Aorta (tissue), 5 donors: ENCODE data around the gene MYO3B. TPM values are rescaled to one million over a fixed set of nuclear protein-coding genes. Genes with fewer than 3 reads are reported as not detected.

Experiments
- ATAC-seq: fragments of 200-7000 bp; cut with Tn5 transposase; one replicate; pipeline ENCODE4 v1.9.1; 2022; ENCODE audit warnings: moderate library complexity; ENCODE audit not compliant: low FRiP score
- DNase-seq, 2 donors: peaks; one replicate each; pipeline ENCODE4 v3.0.0-alpha.2; 2020
- H3K27ac ChIP-seq, 2 donors: one replicate each; pipeline ENCODE4 v1.5.1; 2013; ENCODE audit warnings: low read length in 2 of 2, mild to moderate bottlenecking in 2 of 2, moderate library complexity in 2 of 2, control low read depth in 1 of 2, inconsistent platforms in 1 of 2, low read depth in 1 of 2
- H3K27me3 ChIP-seq, 2 donors: one replicate each; pipeline ENCODE4 v1.6.1; 2013; ENCODE audit warnings: control low read depth in 1 of 2, low read length in 1 of 2, mild to moderate bottlenecking in 1 of 2, moderate library complexity in 1 of 2; ENCODE audit not compliant: insufficient read depth in 2 of 2, control insufficient read depth in 1 of 2
- H3K36me3 ChIP-seq, 2 donors: one replicate each; pipeline ENCODE4 v1.6.1; 2013; ENCODE audit warnings: control low read depth in 1 of 2, low read length in 1 of 2, mild to moderate bottlenecking in 1 of 2; ENCODE audit not compliant: insufficient read depth in 2 of 2, control insufficient read depth in 1 of 2
- H3K4me1 ChIP-seq, 2 donors: one replicate each; pipeline ENCODE4 v1.6.1; 2013; ENCODE audit warnings: low read length in 2 of 2, control low read depth in 1 of 2, mild to moderate bottlenecking in 1 of 2, moderate library complexity in 1 of 2; ENCODE audit not compliant: insufficient read depth in 2 of 2, control insufficient read depth in 1 of 2
- H3K4me3 ChIP-seq, 2 donors: one replicate each; pipeline ENCODE4 v1.5.1; 2013; ENCODE audit warnings: low read length in 2 of 2, control low read depth in 1 of 2, mild to moderate bottlenecking in 1 of 2
- H3K9me3 ChIP-seq: one replicate; pipeline ENCODE4 v1.6.1; 2013; ENCODE audit warnings: mild to moderate bottlenecking, low read length; ENCODE audit not compliant: control insufficient read depth
- WGBS, 2 donors: extraction: QIAGEN DNeasy Blood & Tissue Kit; methylation state at CpG; one replicate each; pipeline ENCODE4 v1.1.7; 2013; 5-methylcytosine and 5-hydroxymethylcytosine counted together
- intact Hi-C, 2 donors: fragments of 100-400 bp; cut with DNase I; formaldehyde crosslinking; loops; one replicate each; pipeline versions ENCODE4 v1.14.2 to v1.15.0; 2022
- polyA plus RNA-seq, 2 donors: library from polyadenylated mRNA; stranded (reverse); fragments of 200-250 nt; gene quantifications; one replicate each; pipeline ENCODE4 v1.2.3, GENCODE V29; 2013
- total RNA-seq, 2 donors: library from RNA; stranded (reverse); fragmentation: NEBNext Ultra II Directional; extraction: Animal tissue kit (Norgen Biotek cat#: 25700); gene quantifications; one replicate each; pipeline ENCODE4 v1.2.1, GENCODE V29; 2021
- donor health status: healthy with polysubstance abuse.
- donor health status: Bipolar disorder and iron deficiency.
- donor health status: DM: no; HTN: no; CAD: no.
- donor health status: DM: no; HTN: no; CAD: no.
- donor health status: DM: yes; HTN: yes; CAD: no.

MYO3B gene
- total and polyA plus RNA-seq, 4 donors = 0.05 to 0.32 TPM; not detected in 2

DNA sequence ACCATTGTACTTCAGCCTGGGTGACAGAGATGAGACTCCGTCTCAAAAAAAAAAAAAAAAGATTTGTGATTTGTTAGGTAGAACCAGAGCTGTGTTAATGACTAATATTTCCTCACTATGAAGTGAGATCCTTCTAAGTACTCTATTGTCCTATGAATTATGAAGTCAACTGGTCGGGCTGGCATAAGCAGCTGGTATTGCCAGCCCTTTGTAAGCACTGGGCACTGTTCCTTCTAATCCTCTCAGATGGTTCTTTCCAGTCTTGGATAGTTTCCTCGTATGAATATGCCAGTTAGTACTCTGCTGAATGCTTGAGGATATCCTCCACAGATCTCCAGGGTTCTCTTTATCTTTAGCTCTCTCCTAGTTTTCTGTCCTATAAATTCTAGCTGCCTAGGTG is 314.1 kb downstream of the MYO3B start:
- peaks cover 0 to 3% of the 10 kb centered on the region in 2 donors for H3K27me3 ChIP-seq
- H3K27ac ChIP-seq = no peak overlapping the region
- H3K36me3 ChIP-seq = no peaks in the 10 kb centered on the region
- H3K4me3 ChIP-seq = no peak overlapping the region
- DNase-seq (no peak), ATAC-seq (no peak)
- H3K9me3 ChIP-seq = no peaks in the 10 kb centered on the region
- 47 to 50% methylated on average over 3 of the region's 3 CpGs for WGBS, 2 donors
- no peaks in the 10 kb centered on the region for H3K4me1 ChIP-seq
- intact Hi-C loops = no loop called here

DNA sequence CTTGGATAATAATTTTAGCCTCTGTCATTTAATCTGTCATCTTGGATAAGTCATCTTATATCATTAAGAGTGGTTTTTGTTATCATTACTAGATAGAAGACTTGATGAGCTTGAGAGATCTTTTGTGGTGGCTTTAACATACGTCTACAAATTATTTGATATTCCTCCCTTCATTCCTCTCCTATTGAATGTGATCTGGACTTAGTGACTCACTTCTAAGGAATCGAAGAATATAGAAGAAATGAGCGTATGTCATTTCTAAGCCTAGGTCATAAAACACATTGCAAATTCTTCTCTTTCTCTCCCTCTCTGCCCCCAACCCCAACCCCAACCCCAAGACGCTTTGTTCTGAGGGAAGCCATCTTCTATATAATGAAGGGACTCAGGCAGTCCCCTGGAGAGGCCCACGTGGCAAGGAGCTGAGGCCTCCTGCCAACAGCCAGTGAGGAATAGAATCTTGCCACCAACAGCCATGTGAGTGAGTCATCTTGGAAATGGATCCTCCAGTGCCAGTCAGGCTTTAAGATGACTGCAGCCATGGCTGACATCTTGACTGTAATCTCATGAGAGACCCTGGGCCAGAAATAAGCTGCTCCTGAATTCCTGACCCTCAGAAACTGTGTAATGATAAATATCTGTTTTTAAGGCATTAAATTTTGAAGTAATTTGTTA is 315.6 kb downstream of the MYO3B start:
- no peak for ATAC-seq
- Histone ChIP-seq H3K4me3 (no peak overlapping the region), H3K36me3 (no peaks in the 10 kb centered on the region), H3K4me1 (no peaks in the 10 kb centered on the region), H3K9me3 (no peaks in the 10 kb centered on the region), H3K27ac (no peak overlapping the region), H3K27me3 (peaks cover 0 to 3% of the 10 kb centered on the region in 2 donors)
- intact Hi-C loops = no loop called here
- no peak for DNase-seq
- 71 to 76% methylated on average over 5 of the region's 5 CpGs for WGBS, 2 donors

DNA sequence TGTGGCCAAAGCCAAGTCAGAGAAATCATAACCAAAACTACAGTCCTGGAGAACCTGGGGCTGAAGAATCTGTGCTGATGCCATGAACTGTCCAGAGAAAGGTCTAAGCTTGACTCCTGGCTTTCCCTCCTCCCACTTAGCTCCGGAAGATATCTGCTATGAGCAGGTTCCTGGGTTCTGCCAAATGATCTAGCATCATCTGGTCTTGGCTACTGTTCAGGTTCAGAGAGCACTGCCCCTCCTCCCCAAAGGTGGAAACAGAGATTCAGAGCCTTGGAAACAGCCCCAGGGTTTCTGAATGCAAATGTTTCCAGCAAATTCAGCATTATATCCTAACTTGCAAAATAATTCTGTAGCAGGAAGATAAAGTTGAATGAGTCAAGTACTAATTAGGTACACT is 317.9 kb downstream of the MYO3B start:
- H3K9me3 ChIP-seq = no peaks in the 10 kb centered on the region
- no peak overlapping the region for H3K27ac ChIP-seq
- H3K4me1 ChIP-seq = no peaks in the 10 kb centered on the region
- DNase-seq (no peak), ATAC-seq (no peak)
- peaks cover 0 to 3% of the 10 kb centered on the region in 2 donors for H3K27me3 ChIP-seq
- H3K4me3 ChIP-seq = no peak overlapping the region
- no peaks in the 10 kb centered on the region for H3K36me3 ChIP-seq
- intact Hi-C loops = no loop called here
- 72 to 76% methylated on average over 1 of the region's 1 CpG for WGBS, 2 donors

DNA sequence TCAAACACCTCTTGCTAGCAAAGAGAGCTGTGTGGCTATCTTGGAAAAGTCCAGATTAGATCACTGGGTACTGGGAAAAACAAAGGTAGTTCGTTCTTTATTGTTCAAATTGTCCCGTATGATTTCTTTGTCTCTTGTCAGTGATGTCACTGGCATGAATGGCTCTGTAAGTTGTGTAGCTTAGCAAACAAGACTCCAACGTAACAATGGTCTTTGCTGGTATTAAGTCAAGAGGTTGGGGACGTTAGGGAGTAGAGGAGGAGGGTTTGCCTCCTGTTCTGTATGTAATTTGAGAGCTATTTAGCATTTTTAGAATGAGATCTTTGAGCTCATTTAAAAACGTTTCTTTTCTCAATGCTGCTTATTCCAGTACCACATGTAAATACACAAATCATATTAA is 320.7 kb downstream of the MYO3B start:
- Histone ChIP-seq H3K4me1 (no peaks in the 10 kb centered on the region), H3K9me3 (no peaks in the 10 kb centered on the region), H3K27ac (no peak overlapping the region), H3K27me3 (peaks cover 0 to 3% of the 10 kb centered on the region in 2 donors), H3K36me3 (no peaks in the 10 kb centered on the region), H3K4me3 (no peak overlapping the region)
- DNase-seq = no peak
- intact Hi-C loops = no loop called here
- WGBS, 2 donors = 44 to 53% methylated on average over 5 of the region's 5 CpGs
- ATAC-seq = no peak

DNA sequence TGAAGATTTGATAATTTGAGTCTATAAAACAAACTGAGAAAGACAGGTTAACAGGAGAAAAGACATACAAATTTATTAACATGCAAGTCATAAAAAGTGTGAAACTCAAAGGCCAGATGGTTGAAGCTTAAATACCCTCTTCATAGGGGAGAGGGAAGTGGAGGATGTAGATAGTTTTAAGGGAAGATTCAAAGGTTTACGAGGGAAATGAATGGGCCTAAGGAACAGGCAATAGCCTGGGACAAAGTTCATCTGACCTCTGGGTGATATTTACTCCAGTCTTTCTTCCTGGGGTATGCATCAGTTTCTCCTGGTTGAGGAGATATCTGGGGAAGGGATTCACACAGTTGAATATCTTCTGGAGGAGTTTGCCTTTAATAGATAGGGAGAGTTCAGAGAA is 322.2 kb downstream of the MYO3B start:
- Histone ChIP-seq H3K27me3 (peaks cover 0 to 3% of the 10 kb centered on the region in 2 donors), H3K36me3 (no peaks in the 10 kb centered on the region), H3K9me3 (no peaks in the 10 kb centered on the region), H3K27ac (no peak overlapping the region), H3K4me1 (no peaks in the 10 kb centered on the region), H3K4me3 (no peak overlapping the region)
- WGBS, 2 donors = 95 to 100% methylated on average over 1 of the region's 1 CpG
- intact Hi-C loops = loop anchor here (5.0 to 10.0 kb wide), 2 partner anchors 55 to 312 kb away; no protein-coding TSS in a partner anchor
- DNase-seq (no peak), ATAC-seq (no peak)

DNA sequence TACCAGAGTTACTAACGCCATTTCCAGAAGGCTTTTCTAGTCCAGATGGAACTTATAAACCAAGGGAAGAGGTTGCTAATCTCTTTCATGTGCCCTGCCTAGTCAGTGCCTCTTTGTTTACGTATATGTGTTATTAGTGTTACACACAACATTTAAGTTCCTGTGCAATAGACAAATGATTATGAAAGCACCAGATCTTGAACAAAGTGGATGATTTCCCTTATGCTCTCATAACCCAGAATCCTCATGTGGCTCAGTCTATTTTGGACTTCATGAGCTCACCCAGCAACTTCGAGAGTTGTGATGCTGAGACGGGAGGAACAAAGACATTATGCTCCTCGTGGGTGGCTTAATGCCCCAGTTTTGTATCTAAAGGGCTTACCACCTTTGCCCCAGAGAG is 322.8 kb downstream of the MYO3B start:
- no peak overlapping the region for H3K27ac ChIP-seq
- WGBS, 2 donors = 42% methylated on average over 5 of the region's 5 CpGs
- ATAC-seq = no peak

DNA sequence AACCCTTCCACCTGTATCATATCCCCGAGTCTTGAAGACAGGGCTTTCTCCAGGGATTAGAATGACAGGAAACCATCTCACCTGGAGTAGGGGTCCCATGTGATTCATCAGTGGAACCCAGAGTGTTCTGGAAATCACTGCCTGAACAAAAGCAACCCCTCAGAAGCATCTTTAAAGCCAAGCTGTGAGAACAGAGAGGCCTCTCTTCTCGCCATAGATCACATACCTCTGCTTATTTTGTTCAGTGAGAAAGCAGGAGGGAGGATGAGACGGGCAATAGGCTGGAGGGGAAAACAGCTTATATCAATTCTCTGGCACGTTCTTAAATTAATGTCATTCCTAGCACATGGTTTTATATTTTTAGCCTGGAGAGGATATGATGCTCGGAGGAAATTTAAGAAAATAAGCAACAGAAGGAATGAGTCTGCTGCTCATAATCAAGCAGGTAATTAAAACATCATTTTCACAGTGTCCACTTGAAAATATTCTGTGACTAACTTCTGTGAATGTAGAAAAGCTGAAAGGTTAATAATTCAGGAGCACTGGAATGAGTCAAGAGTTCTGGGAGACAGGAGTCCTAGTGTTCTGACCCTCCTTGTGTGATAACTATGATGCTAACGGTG is 323.6 kb downstream of the MYO3B start:
- DNase-seq (no peak), ATAC-seq (no peak)
- no peak overlapping the region for H3K27ac ChIP-seq
- no peaks in the 10 kb centered on the region for H3K9me3 ChIP-seq
- intact Hi-C loops = loop anchor here (5.0 to 10.0 kb wide), 2 partner anchors 53 to 311 kb away; no protein-coding TSS in a partner anchor
- H3K4me3 ChIP-seq = no peak overlapping the region
- H3K27me3 ChIP-seq = no peaks in the 10 kb centered on the region
- no peaks in the 10 kb centered on the region for H3K4me1 ChIP-seq
- no peaks in the 10 kb centered on the region for H3K36me3 ChIP-seq
- WGBS, 2 donors = 68 to 74% methylated on average over 6 of the region's 6 CpGs

More for the DNA sequence above, 322.8 kb downstream of the MYO3B start:
- intact Hi-C loops = loop anchor here (5.0 to 10.0 kb wide), 2 partner anchors 54 to 312 kb away; no protein-coding TSS in a partner anchor
- Histone ChIP-seq H3K4me1 (no peaks in the 10 kb centered on the region), H3K27me3 (peaks cover 0 to 3% of the 10 kb centered on the region in 2 donors), H3K9me3 (no peaks in the 10 kb centered on the region), H3K4me3 (no peak overlapping the region), H3K36me3 (no peaks in the 10 kb centered on the region)
- no peak for DNase-seq

DNA sequence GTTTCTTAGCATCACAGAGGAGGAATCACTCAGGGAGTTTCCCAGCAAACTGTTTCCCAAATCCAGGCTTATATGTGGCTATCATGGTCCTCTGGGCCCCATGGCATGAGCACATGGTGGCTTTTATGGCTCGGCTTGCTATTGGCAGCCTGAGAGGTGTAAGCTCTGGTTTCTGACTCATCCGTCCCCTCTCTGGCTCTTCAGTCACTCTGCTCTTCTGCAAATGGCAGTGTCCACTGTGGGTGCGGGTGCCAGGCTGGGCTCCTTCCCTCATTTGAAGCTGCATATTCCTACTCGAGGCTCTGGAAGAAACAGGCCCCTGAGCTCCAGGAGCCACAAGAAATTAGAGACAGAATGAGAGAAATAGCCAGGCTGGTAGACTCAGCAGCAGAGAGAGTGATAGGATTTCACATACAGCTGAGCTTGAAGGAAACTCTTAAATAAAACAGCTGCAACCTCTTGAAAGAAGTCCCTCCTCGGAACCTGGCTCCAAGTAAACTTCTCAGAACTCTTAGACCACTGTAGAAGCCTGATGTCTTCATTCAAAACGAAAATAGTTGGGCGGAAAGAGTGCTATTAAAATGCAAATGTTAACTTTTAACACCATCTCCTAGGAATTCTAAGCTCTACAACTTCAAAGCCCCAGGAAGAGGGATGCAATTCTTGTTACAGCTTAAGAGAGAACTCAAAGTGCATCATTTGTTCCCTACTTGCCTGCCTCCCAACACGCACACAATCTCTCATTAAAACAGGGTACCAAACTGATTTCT is 324.6 kb downstream of the MYO3B start:
- no peaks in the 10 kb centered on the region for H3K9me3 ChIP-seq
- no peak overlapping the region for H3K4me3 ChIP-seq
- no peak overlapping the region for H3K27ac ChIP-seq
- no peaks in the 10 kb centered on the region for H3K4me1 ChIP-seq
- H3K36me3 ChIP-seq = no peaks in the 10 kb centered on the region
- WGBS, 2 donors = 74% methylated on average over 8 of the region's 8 CpGs
- no peak for DNase-seq
- intact Hi-C loops = loop anchor here (5.0 to 10.0 kb wide), 2 partner anchors 52 to 310 kb away; no protein-coding TSS in a partner anchor
- ATAC-seq = no peak
- no peaks in the 10 kb centered on the region for H3K27me3 ChIP-seq
